ENCODE data around the gene DGKE.

Gene DGKE

DNA sequence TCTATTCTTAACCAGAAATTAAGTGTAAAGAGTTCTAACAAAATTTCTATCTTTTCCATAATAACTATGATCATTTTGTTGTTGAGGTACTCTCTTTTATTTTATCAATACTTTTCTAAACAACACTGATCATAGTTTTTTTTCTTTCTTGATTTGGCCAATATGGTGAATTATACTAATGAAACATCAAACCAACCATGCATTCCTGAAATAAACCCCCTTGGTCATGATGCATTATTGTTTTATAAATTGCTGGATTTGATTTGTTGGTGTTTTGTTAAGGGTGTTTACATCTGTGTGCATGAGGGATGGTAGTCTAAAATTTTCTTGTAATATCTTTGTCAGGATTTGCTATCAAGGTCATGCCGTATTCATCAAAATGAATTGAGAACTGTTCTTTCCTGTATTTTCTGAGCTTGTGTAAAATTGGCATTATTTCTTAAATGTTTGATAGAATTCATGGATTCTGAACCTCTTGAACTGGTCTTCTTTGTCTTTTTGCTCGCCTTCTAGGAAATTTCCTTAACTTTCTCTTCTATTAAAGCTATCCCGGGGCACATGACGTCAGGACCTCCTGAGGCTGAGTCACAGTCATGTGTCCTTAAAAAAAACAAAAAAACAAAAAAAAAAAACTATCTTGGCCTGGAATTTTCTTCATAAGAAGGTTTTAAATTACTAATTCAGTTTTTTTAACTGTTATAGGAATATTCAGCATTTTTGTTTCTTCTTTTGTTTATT is 83.8 kb downstream of the DGKE start:
- Histone ChIP-seq H3K27me3 (ENCODE audit: insufficient read depth, poor library complexity, severe bottlenecking) (no peaks in the 10 kb centered on the region), H3K4me1 (ENCODE audit: insufficient read depth, poor library complexity, severe bottlenecking) (peaks cover 15% of the 10 kb centered on the region), H3K36me3 (ENCODE audit: low read depth) (no peaks in the 10 kb centered on the region), H3K4me3 (ENCODE audit: severe bottlenecking) (no peak overlapping the region), H3K9me3 (ENCODE audit: severe bottlenecking) (peaks cover 3% of the 10 kb centered on the region), H3K27ac (ENCODE audit: poor library complexity, severe bottlenecking) (no peak overlapping the region)
- no peak for DNase-seq (ENCODE audit: low spot score)
- TF ChIP-seq, protein P1, sequence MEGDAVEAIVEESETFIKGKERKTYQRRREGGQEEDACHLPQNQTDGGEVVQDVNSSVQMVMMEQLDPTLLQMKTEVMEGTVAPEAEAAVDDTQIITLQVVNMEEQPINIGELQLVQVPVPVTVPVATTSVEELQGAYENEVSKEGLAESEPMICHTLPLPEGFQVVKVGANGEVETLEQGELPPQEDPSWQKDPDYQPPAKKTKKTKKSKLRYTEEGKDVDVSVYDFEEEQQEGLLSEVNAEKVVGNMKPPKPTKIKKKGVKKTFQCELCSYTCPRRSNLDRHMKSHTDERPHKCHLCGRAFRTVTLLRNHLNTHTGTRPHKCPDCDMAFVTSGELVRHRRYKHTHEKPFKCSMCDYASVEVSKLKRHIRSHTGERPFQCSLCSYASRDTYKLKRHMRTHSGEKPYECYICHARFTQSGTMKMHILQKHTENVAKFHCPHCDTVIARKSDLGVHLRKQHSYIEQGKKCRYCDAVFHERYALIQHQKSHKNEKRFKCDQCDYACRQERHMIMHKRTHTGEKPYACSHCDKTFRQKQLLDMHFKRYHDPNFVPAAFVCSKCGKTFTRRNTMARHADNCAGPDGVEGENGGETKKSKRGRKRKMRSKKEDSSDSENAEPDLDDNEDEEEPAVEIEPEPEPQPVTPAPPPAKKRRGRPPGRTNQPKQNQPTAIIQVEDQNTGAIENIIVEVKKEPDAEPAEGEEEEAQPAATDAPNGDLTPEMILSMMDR (IDR thresholded peaks at IDR 0.05; ENCODE audit: poor library complexity, severe bottlenecking) = no peak
- ATAC-seq (ENCODE audit: low read depth) = no peak

DNA sequence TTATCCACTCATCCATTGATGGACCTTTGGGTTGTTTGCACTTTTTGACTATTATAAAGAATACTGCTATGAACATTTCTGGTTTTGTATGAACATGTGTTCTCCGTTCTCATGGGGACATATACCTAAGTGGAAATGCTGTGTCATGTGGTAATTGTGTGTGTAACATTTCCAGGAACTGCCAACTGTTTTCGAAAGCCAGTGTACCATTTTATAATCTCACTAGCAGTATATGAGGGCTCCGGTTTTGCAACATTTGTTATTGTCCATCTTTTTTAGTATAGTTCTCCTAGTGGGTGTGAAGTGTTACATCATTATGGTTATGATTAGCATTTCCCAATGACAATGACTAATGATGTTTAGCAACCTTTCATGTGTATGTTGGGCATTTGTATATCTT is 85.0 kb downstream of the DGKE start:
- peaks cover 3% of the 10 kb centered on the region for H3K9me3 ChIP-seq (ENCODE audit: severe bottlenecking)
- DNase-seq (ENCODE audit: low spot score) (no peak), ATAC-seq (ENCODE audit: low read depth) (no peak)
- peaks cover 15% of the 10 kb centered on the region for H3K4me1 ChIP-seq (ENCODE audit: insufficient read depth, poor library complexity, severe bottlenecking)
- TF ChIP-seq, protein P1 (IDR thresholded peaks at IDR 0.05; ENCODE audit: poor library complexity, severe bottlenecking) = no peak
- H3K27ac ChIP-seq (ENCODE audit: poor library complexity, severe bottlenecking) = no peak overlapping the region
- no peaks in the 10 kb centered on the region for H3K36me3 ChIP-seq (ENCODE audit: low read depth)
- H3K27me3 ChIP-seq (ENCODE audit: insufficient read depth, poor library complexity, severe bottlenecking) = no peaks in the 10 kb centered on the region
- H3K4me3 ChIP-seq (ENCODE audit: severe bottlenecking) = no peak overlapping the region
